PC-3 (cell line): ENCODE measurements around the gene MARCKS. TPM values are rescaled to one million over a fixed set of nuclear protein-coding genes. Genes with fewer than 3 reads are reported as not detected.

ENCODE experiments used
- ATAC-seq: fragments of 200-7000 bp; cut with Tn5 transposase; 2 replicates; pipeline ENCODE4 v1.9.1; 2020; ENCODE audit warnings: mild to moderate bottlenecking, moderate library complexity
- BruUV-seq: library from RNA; stranded (reverse); fragments of 400-500 nt; replicated peaks from 2 replicates; lab custom pipeline; 2021; lab: Mats Ljungman, UMichigan
- CTCF ChIA-PET: fragments of 300-600 bp; sonication (Branson Sonifier 250); formaldehyde crosslinking; loops from one replicate; lab custom pipeline; 2022; ENCODE audit warnings: antibody characterized with exemption; lab: Charles Lee
- POLR2A ChIA-PET: fragments of 300-600 bp; sonication (Branson Sonifier 250); formaldehyde crosslinking; loops from one replicate; lab custom pipeline; 2022; ENCODE audit warnings: antibody characterized with exemption; ENCODE audit not compliant: unreplicated experiment; lab: Charles Lee
- DNase-seq: peaks from one replicate; pipeline ENCODE4 v3.0.0-alpha.2; 2015
- H2AFZ ChIP-seq: fragments of 300-600 bp; sonication (generic); 2 replicates; pipeline ENCODE4 v1.6.0; 2016; ENCODE audit warnings: antibody characterized with exemption, low read length
- H3F3A ChIP-seq: fragments of 300-600 bp; sonication (generic); one replicate; pipeline ENCODE4 v1.6.0; 2017; ENCODE audit warnings: antibody characterized with exemption, low read length, control low read depth, mild to moderate bottlenecking; ENCODE audit not compliant: unreplicated experiment
- H3K27ac ChIP-seq: fragments of 300-600 bp; sonication (generic); 2 replicates; pipeline ENCODE4 v1.5.1; 2016; ENCODE audit warnings: mild to moderate bottlenecking, low read length
- H3K27me3 ChIP-seq: fragments of 300-600 bp; sonication (generic); 2 replicates; pipeline ENCODE4 v1.6.1; 2016; ENCODE audit warnings: low read length, mixed read lengths
- H3K36me3 ChIP-seq: fragments of 300-600 bp; sonication (generic); 2 replicates; pipeline ENCODE4 v1.6.1; 2016; ENCODE audit warnings: low read depth, mixed run types, low read length, mixed read lengths
- H3K4me1 ChIP-seq: fragments of 300-600 bp; sonication (generic); 2 replicates; pipeline ENCODE4 v1.5.1; 2016; ENCODE audit warnings: low read length; ENCODE audit not compliant: insufficient read depth
- H3K4me2 ChIP-seq: fragments of 300-600 bp; sonication (generic); 2 replicates; pipeline ENCODE4 v1.6.0; 2016; ENCODE audit warnings: low read length
- H3K4me3 ChIP-seq: fragments of 300-600 bp; sonication (generic); 2 replicates; pipeline ENCODE4 v1.5.1; 2016; ENCODE audit warnings: mild to moderate bottlenecking, low read length, mixed read lengths
- H3K79me2 ChIP-seq: fragments of 300-600 bp; sonication (generic); 2 replicates; pipeline ENCODE4 v1.6.1; 2017; ENCODE audit warnings: low read length, mixed read lengths
- H3K9ac ChIP-seq: fragments of 300-600 bp; sonication (generic); 2 replicates; pipeline ENCODE4 v1.6.0; 2016; ENCODE audit warnings: mild to moderate bottlenecking, low read length
- H3K9me2 ChIP-seq: fragments of 300-600 bp; sonication (generic); replicated peaks from 2 replicates; pipeline ENCODE4 v1.6.1; 2016; ENCODE audit warnings: mixed run types, low read length, mixed read lengths
- H3K9me3 ChIP-seq: fragments of 300-600 bp; sonication (generic); 2 replicates; pipeline ENCODE4 v1.6.1; 2016; ENCODE audit warnings: low read length, mixed read lengths
- H4K20me1 ChIP-seq: fragments of 300-600 bp; sonication (generic); 2 replicates; pipeline ENCODE4 v1.6.1; 2016; ENCODE audit warnings: low read length, mixed read lengths
- EZH2 ChIP-seq: fragments of 300-600 bp; sonication (generic); IDR thresholded peaks from one replicate; pipeline ENCODE4 v1.6.1; 2017; ENCODE audit warnings: antibody characterized with exemption, mild to moderate bottlenecking, low read length; ENCODE audit not compliant: unreplicated experiment
- EZH2phosphoT487 ChIP-seq: fragments of 300-600 bp; sonication (generic); IDR thresholded peaks from 2 replicates; pipeline ENCODE4 v1.6.1; 2018; ENCODE audit warnings: mild to moderate bottlenecking, antibody characterized with exemption, low read length, borderline replicate concordance
- intact Hi-C: fragments of 100-400 bp; cut with micrococcal nuclease; formaldehyde crosslinking; loops from 2 replicates; pipeline ENCODE4 v1.9.0; 2023
- total RNA-seq: library from RNA; depleted of rRNA; stranded (reverse); fragments of >200 nt; gene quantifications from 2 replicates; pipeline ENCODE4 v1.2.3, GENCODE V29; 2014
- TF ChIP-seq, protein P1 (sequence below): fragments of 300-600 bp; sonication (generic); conservative IDR thresholded peaks from 2 replicates; pipeline ENCODE4 v1.5.1; 2017; ENCODE audit warnings: antibody characterized with exemption, low read depth, mild to moderate bottlenecking, low read length

Gene MARCKS
- total RNA-seq, 1 experiment from 2014 or later: 51.5 TPM

DNA sequence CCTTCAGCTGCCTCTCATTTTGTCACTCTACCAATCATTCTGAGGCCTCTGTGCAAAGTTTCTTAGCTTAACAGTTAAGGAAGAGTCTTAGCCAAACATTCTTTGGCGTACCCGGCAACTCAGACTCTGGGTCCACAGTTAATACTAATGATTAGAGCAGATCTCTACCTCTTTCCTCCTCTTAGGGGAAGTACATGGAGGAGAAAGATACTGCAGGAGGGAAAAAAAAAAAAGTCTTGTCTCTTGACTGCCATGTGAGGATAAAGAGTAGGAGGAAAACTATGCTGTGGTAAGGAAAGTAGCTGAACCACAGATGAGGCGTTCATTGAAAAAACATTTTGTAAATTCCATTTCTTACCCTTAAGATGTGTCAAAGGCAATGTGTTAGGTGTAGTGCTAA lies 44.0 kb upstream of the MARCKS start:
- H3K9me3 ChIP-seq: no peaks in the 10 kb centered on the region
- H3K9ac ChIP-seq: no peak overlapping the region
- intact Hi-C loops: no loop called here
- H3F3A ChIP-seq: no peaks in the 10 kb centered on the region
- no peaks in the 10 kb centered on the region for H3K27me3 ChIP-seq
- no peak for ATAC-seq
- no peaks in the 10 kb centered on the region for H3K36me3 ChIP-seq
- no peaks in the 10 kb centered on the region for H3K9me2 ChIP-seq
- H3K27ac ChIP-seq: no peak overlapping the region
- ChIA-PET POLR2A (no interaction called here), CTCF (no interaction called here)
- no TSS peak for BruUV-seq
- H3K4me1 ChIP-seq: no peaks in the 10 kb centered on the region
- DNase-seq: no peak
- TF ChIP-seq EZH2phosphoT487 (no peak), EZH2 (no peak)
- TF ChIP-seq, protein P1, sequence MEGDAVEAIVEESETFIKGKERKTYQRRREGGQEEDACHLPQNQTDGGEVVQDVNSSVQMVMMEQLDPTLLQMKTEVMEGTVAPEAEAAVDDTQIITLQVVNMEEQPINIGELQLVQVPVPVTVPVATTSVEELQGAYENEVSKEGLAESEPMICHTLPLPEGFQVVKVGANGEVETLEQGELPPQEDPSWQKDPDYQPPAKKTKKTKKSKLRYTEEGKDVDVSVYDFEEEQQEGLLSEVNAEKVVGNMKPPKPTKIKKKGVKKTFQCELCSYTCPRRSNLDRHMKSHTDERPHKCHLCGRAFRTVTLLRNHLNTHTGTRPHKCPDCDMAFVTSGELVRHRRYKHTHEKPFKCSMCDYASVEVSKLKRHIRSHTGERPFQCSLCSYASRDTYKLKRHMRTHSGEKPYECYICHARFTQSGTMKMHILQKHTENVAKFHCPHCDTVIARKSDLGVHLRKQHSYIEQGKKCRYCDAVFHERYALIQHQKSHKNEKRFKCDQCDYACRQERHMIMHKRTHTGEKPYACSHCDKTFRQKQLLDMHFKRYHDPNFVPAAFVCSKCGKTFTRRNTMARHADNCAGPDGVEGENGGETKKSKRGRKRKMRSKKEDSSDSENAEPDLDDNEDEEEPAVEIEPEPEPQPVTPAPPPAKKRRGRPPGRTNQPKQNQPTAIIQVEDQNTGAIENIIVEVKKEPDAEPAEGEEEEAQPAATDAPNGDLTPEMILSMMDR: no peak
- H4K20me1 ChIP-seq: no peaks in the 10 kb centered on the region
- no peak overlapping the region for H3K4me2 ChIP-seq
- no peak overlapping the region for H2AFZ ChIP-seq
- no peaks in the 10 kb centered on the region for H3K79me2 ChIP-seq
- H3K4me3 ChIP-seq: no peak overlapping the region

DNA sequence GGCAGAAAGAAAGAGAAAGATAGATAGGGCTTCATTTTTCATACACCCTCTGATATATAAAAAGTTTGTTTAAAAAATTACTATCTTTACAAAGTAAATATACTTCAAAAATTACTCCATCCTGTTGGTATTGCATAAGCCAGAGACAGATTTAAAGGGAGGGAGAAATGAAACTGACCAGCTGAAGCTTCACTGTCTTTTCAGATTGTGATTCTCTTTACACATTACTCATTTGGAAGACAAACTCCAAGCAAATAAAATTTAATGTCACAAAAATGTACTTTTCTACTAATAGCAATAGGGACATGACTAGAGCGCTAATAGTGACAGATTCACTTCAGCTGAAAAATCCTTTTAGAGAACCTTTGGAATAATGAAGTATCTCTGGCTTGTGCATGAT lies 38.6 kb upstream of the MARCKS start:
- Histone ChIP-seq H3K9me3 (no peaks in the 10 kb centered on the region), H2AFZ (no peak overlapping the region), H3K27ac (no peak overlapping the region), H3K27me3 (no peaks in the 10 kb centered on the region), H3K4me2 (no peak overlapping the region), H3K9ac (no peak overlapping the region), H3K4me1 (no peaks in the 10 kb centered on the region), H3K36me3 (no peaks in the 10 kb centered on the region), H3F3A (no peaks in the 10 kb centered on the region), H3K79me2 (no peaks in the 10 kb centered on the region), H3K4me3 (no peak overlapping the region), H3K9me2 (no peaks in the 10 kb centered on the region), H4K20me1 (no peaks in the 10 kb centered on the region)
- BruUV-seq: no TSS peak
- DNase-seq: no peak
- ChIA-PET CTCF (no interaction called here), POLR2A (no interaction called here)
- intact Hi-C loops: no loop called here
- TF ChIP-seq, protein P1: no peak
- TF ChIP-seq EZH2 (no peak), EZH2phosphoT487 (no peak)
- ATAC-seq: peak; percentile 29; the same call in 1 of the 2 replicates

DNA sequence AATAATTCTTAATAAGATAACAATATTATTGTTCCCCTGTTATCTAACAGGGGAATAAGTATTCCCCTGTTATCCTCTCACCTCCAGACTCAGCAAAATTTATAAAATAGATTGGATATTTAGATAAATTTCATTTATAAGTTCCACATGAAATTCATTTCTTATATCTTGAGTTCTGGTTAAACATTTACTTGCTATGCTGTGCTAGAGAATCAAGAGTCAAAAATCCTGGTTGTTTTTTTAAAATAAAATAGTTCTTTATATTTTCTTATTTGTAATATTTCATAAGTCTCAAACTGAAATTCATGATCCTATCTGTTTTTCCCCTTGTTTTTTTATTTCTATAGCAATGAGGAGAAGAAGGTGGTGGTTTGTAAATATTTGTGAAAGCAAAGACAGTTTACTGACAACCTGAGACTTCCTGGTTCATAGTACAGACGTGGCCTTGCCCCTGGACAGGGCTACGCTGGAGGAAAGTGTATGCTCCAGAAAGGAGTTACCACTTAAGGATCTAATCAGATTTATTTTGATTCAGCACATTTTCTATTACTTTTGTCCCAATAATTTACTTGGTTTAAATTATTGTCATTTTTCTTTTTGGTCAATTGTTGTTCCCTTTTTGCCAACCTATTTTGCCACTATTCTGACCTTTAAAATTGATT lies 37.8 kb upstream of the MARCKS start:
- Histone ChIP-seq H3K79me2 (no peaks in the 10 kb centered on the region), H3K9me2 (no peaks in the 10 kb centered on the region), H3K27ac (no peak overlapping the region), H3K9ac (no peak overlapping the region), H2AFZ (no peak overlapping the region), H3K4me3 (no peak overlapping the region), H4K20me1 (no peaks in the 10 kb centered on the region), H3K4me1 (no peaks in the 10 kb centered on the region), H3K27me3 (no peaks in the 10 kb centered on the region), H3F3A (no peaks in the 10 kb centered on the region), H3K4me2 (no peak overlapping the region), H3K9me3 (no peaks in the 10 kb centered on the region), H3K36me3 (no peaks in the 10 kb centered on the region)
- BruUV-seq: no TSS peak
- intact Hi-C loops: no loop called here
- DNase-seq (no peak), ATAC-seq (no peak)
- CTCF ChIA-PET: no interaction called here
- TF ChIP-seq EZH2 (no peak), EZH2phosphoT487 (no peak)
- TF ChIP-seq, protein P1: no peak
- POLR2A ChIA-PET: no interaction called here
